Muscle of leg (tissue), 11 donors: Measurements from ENCODE around the gene MAN2A1. TPM values are rescaled to one million over a fixed set of nuclear protein-coding genes. Genes with fewer than 3 reads are reported as not detected.

Experiments used
- DNase-seq: peaks from one replicate; pipeline ENCODE4 v3.0.0; 2013
- H3K27ac ChIP-seq: one replicate; pipeline ENCODE4 v1.5.1; 2013; ENCODE audit warnings: mild to moderate bottlenecking, low read length, control low read depth
- H3K27me3 ChIP-seq: one replicate; pipeline ENCODE4 v1.6.1; 2013; ENCODE audit warnings: low read length; ENCODE audit not compliant: control insufficient read depth, insufficient read depth
- H3K36me3 ChIP-seq: one replicate; pipeline ENCODE4 v1.6.1; 2013; ENCODE audit warnings: low read length; ENCODE audit not compliant: control insufficient read depth, insufficient read depth
- H3K4me1 ChIP-seq: one replicate; pipeline ENCODE4 v1.6.1; 2013; ENCODE audit warnings: low read length; ENCODE audit not compliant: control insufficient read depth, insufficient read depth
- H3K4me3 ChIP-seq: one replicate; pipeline ENCODE4 v1.5.1; 2013; ENCODE audit warnings: low read length, control low read depth
- H3K9me3 ChIP-seq: replicated peaks from 2 replicates; pipeline ENCODE4 v1.6.1; 2013; ENCODE audit warnings: low read depth, low read length; ENCODE audit not compliant: control insufficient read depth
- WGBS: methylation state at CpG from one replicate; pipeline ENCODE4 v1.1.5; 2013; ENCODE audit warnings: missing lambda C conversion rate; ENCODE audit not compliant: insufficient coverage; 5-methylcytosine and 5-hydroxymethylcytosine counted together
- polyA plus RNA-seq, 8 donors: library from polyadenylated mRNA; unstranded; fragments of 120-200 nt; gene quantifications; one replicate each; pipeline versions ENCODE4 v1.2.1 to v1.2.3, GENCODE V29; 2013; ENCODE audit warnings: inconsistent platforms in 1 of 8, low replicate concordance in 1 of 8; ENCODE audit not compliant: insufficient read length in 8 of 8, insufficient read depth in 1 of 8
- total RNA-seq: library from RNA; stranded (reverse); fragments of 120-200 nt; gene quantifications from one replicate; pipeline ENCODE4 v1.2.4, GENCODE V29; 2013

The MAN2A1 gene
- total and polyA plus RNA-seq, 9 donors: 27.7 to 47.9 (median 37.4) TPM

DNA sequence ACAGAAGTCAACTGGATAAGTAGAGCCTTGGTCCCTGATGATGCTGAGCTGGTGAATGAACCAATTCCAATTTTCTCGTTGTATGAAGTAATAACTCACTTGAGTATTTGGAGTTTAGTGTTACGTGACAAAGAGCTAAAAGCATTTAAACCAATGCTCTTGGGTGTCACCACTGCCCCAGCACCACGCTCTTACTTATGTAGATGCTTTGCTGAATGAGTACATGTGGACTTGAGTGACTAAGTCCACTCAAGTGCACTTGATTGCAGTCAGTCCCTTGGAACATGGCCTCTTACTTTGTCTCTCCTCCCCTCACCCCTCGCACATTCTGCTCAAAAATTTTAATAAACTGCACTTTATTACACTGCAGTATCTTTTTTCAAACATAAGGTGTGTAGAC lies 184.0 kb downstream of the MAN2A1 start:
- Histone ChIP-seq H3K36me3 (no peaks in the 10 kb centered on the region), H3K27me3 (no peaks in the 10 kb centered on the region), H3K27ac (no peak overlapping the region), H3K4me1 (no peaks in the 10 kb centered on the region), H3K4me3 (no peak overlapping the region), H3K9me3 (no peaks in the 10 kb centered on the region)
- DNase-seq: no peak
- WGBS: 73% methylated on average over 2 of the region's 4 CpGs

DNA sequence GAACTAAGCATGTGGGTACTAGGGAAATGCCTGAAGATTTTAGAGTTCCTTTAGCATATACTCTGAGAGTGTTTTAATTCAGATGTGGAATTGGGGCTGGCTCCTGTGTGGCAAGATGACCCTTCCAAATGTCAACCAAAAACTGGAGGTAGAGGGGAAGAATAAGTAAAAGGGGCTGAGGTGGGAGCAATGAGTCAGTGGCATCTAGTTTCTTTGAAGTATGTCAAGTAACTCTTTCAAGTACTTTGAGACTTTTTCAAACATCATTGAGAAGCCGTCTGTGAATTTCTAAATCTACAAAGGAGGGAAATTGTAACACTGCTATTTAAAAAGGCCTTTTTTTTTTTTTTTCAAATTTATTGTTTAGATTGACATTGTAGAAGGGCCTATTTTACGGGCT lies 184.4 kb downstream of the MAN2A1 start:
- Histone ChIP-seq H3K9me3 (no peaks in the 10 kb centered on the region), H3K4me3 (no peak overlapping the region), H3K27ac (no peak overlapping the region), H3K27me3 (no peaks in the 10 kb centered on the region), H3K4me1 (no peaks in the 10 kb centered on the region), H3K36me3 (no peaks in the 10 kb centered on the region)
- DNase-seq: no peak
- WGBS: no CpG with 5 or more reads among the region's 2 CpGs

DNA sequence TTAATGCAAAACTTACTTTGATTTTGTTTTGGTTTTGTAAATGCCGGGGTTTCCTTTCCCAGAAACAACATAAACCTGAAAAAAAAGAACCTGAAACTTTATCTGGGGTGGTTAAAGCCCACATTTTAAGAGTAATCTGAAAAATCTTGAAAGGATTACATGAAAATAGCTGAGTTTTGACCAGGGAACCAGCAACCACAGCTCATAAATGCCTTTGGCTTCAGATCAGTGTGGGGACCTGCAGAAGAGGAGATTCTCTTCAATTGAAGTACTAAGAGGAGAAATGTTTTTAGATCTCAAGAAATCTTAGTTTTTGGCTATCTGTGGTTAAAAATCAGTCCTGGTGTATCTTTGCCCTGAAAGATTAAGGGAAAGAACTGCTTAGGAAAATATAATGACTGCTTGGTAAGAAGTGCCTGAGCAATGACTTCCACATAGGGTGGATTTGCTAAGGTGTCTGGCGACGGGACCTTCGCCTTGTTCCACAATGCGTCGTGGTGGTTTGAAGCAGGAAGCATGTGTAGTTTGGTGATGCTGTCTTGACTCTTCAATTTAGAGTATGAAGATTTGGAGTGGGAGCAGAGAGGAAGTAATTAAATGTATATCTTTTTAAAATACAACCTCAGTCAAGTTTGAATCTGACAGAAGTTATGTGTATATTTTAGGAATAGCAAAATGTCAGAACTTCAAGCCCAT lies 186.5 kb downstream of the MAN2A1 start:
- Histone ChIP-seq H3K4me1 (no peaks in the 10 kb centered on the region), H3K36me3 (no peaks in the 10 kb centered on the region), H3K4me3 (no peak overlapping the region), H3K27me3 (no peaks in the 10 kb centered on the region), H3K27ac (no peak overlapping the region), H3K9me3 (no peaks in the 10 kb centered on the region)
- DNase-seq: no peak
- 89% methylated on average over 4 of the region's 6 CpGs for WGBS

DNA sequence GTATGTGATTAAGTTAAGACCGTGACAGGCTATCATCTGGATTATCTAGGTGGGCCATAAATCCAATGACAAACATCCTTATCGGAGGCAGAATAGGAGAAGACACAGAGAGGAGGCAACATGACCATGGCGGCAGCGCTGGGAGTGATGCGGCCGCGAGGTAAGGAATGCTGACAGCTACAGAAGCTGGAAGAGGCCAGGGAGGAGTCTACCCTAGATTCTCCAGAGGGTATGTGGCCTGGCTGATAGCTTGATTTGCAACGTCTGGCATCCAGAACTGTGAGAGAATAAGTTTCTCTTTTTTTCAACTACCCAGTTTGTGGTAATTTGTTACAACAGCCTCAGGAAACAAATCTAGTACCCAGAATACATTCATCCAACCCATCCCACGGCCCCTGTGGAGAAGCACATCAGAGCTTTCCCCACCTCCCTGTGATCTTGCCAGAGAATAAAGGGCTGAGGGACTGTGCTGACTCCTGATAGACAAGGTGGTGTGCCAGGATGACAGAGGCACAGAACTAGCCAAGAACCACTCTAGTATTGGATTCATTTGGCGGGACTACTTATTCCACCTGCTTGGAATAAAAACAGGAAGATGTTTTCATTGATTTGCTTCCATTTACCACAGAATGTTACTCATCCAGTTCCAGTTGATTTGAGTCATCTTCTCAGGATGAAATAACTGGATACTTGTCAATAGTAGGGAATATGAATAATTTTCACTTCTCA lies 187.4 kb downstream of the MAN2A1 start:
- no peaks in the 10 kb centered on the region for H3K9me3 ChIP-seq
- no peaks in the 10 kb centered on the region for H3K27me3 ChIP-seq
- WGBS: 94% methylated on average over 7 of the region's 10 CpGs
- no peak for DNase-seq
- H3K36me3 ChIP-seq: no peaks in the 10 kb centered on the region
- H3K27ac ChIP-seq: no peak overlapping the region
- no peak overlapping the region for H3K4me3 ChIP-seq
- H3K4me1 ChIP-seq: no peaks in the 10 kb centered on the region

DNA sequence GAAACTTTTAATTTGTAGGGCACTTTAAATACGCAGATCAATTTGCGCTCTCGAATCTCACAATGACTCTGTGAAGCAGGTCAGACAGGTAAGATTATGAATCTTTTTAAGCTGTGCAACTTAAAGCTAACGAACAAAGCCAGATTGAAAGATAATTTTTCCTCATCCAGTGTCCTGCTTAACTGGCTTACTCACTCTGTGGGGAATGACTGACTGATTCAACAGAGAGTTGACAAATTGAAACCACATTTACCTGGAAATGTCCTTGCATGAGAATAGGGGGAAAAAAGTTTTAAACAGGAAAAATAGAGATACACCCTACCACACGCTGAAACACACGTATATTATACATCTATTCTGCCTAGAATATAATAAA lies 187.9 kb downstream of the MAN2A1 start:
- Histone ChIP-seq H3K36me3 (no peaks in the 10 kb centered on the region), H3K9me3 (no peaks in the 10 kb centered on the region), H3K27me3 (no peaks in the 10 kb centered on the region), H3K4me1 (no peaks in the 10 kb centered on the region), H3K4me3 (no peak overlapping the region), H3K27ac (no peak overlapping the region)
- no CpG with 5 or more reads among the region's 6 CpGs for WGBS
- no peak for DNase-seq

DNA sequence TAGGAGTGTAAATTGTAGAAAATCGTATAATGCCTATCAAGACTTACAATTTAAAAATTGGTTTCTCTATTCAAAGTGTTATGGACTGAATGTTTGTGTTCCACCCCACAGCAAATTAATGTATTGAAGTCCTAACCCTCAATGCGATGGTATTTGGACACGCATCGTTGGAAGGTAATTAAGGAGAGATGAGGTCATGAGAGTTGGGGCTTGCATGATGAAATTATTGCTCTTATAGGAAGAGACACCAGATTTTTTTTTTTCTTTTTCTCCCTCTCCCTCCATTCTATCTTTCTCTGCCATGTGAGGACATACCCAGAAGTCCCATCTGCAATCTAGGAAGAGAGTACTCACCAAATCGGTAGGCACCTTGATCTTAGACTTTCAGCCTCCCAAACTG lies 189.2 kb downstream of the MAN2A1 start:
- Histone ChIP-seq H3K36me3 (no peaks in the 10 kb centered on the region), H3K4me3 (no peak overlapping the region), H3K27ac (no peak overlapping the region), H3K27me3 (no peaks in the 10 kb centered on the region), H3K4me1 (no peaks in the 10 kb centered on the region), H3K9me3 (no peaks in the 10 kb centered on the region)
- DNase-seq: no peak
- WGBS: 86% methylated on average over 1 of the region's 5 CpGs

DNA sequence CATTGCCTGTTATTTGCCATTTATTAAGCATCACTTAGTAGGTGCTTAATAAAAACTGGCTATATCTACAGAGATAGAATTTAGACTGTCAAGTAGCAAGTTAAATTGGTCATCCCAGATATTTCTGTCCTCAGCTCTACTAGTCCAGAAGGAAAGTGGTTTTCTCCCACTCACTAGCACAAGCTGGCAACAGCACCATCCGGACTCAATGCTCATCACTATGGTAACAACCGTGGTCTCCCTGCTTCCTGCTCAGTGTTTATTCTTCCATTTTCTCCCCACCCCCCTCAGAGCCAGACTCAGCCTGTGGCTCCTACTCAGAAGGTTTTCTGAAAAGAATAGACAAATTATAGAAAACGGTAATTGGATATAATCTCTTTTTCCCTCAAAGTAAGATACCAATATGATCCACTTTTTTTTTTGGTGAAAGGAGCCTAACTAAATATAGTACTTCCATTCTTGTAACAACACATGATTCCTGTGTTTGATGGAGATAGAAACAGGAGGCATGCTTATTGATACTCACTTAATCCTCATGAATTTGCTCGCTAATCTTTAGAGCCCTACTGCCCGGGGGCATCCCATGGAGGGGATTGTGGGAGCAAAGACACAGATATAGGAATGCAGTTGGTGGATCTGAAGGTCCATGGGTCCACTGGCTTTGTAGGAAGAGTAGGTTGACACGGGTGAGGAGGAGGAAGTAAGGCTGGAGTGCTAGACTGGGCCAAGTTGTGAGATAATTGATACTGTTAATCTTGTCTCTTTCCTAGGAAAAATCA lies 191.4 kb downstream of the MAN2A1 start:
- no peak overlapping the region for H3K27ac ChIP-seq
- no peaks in the 10 kb centered on the region for H3K36me3 ChIP-seq
- 77% methylated on average over 4 of the region's 6 CpGs for WGBS
- no peaks in the 10 kb centered on the region for H3K4me1 ChIP-seq
- no peak overlapping the region for H3K4me3 ChIP-seq
- no peaks in the 10 kb centered on the region for H3K9me3 ChIP-seq
- DNase-seq: no peak
- H3K27me3 ChIP-seq: no peaks in the 10 kb centered on the region

DNA sequence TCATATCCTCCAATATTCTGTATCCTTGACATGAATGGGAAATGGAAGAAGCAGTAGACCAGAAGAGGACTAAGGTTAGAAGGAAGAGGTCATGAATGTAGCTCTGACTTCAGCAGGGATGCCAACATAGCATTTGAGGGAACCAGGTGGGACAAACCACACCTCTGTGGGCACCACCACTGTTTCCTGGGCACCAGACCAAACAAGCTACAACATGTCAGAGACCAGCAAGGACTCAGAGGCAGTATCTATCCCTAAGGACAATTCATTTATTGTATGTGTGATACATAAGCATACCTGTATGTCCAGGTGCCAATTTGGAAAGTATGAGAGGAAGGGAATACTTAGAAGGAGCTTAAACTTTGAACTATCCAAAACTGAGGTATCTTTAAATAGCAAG lies 192.8 kb downstream of the MAN2A1 start:
- Histone ChIP-seq H3K27ac (no peak overlapping the region), H3K4me1 (no peaks in the 10 kb centered on the region), H3K4me3 (no peak overlapping the region), H3K9me3 (no peaks in the 10 kb centered on the region), H3K36me3 (no peaks in the 10 kb centered on the region), H3K27me3 (no peaks in the 10 kb centered on the region)
- no peak for DNase-seq

DNA sequence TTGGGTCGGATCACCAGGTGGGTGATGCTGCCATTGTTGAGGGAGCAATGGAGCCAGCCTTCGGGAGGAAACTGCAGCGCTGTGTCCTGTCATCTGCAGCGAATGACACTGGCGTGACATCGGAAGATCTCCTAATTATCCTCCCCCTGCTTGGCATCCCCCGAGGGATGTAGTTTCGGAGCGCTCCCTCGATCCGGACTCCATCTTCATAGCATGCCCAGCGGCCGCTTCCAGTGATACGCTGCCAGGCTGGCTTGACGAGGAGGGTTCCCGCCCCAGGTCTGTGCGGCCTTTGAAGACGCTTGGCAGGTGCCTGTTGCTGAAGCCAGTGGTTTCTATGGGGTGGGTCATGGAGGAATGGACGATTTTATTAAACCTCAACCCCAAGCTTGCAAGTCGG lies 194.9 kb downstream of the MAN2A1 start:
- H3K36me3 ChIP-seq: no peaks in the 10 kb centered on the region
- no peak for DNase-seq
- H3K4me1 ChIP-seq: no peaks in the 10 kb centered on the region
- no peaks in the 10 kb centered on the region for H3K27me3 ChIP-seq
- no peak overlapping the region for H3K27ac ChIP-seq
- H3K4me3 ChIP-seq: no peak overlapping the region
- 98% methylated on average over 15 of the region's 20 CpGs for WGBS
- H3K9me3 ChIP-seq: no peaks in the 10 kb centered on the region

DNA sequence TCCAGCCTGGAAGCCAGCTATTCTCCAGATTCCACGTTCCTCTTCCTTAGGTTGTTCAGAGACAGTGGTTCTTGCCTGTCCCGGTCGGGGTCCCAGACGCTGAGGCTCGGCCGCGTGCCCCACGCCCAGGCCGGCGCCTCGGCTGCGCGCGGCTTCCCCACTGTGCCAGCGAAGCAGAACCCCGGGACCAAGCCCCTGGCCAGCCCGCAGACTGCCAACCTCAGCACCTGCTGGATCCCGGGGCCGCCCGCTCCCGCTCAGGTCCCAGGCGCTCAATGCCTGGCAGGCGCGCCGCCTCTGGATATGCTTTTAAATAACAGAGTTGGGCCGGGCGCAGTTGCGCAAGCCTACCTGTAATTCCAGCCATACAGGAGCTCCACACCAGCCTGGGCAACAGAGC lies 195.5 kb downstream of the MAN2A1 start:
- Histone ChIP-seq H3K36me3 (no peaks in the 10 kb centered on the region), H3K27me3 (no peaks in the 10 kb centered on the region), H3K4me1 (no peaks in the 10 kb centered on the region), H3K9me3 (no peaks in the 10 kb centered on the region), H3K27ac (no peak overlapping the region), H3K4me3 (no peak overlapping the region)
- no peak for DNase-seq
- 94% methylated on average over 22 of the region's 28 CpGs for WGBS
